HepG2 (cell line): Measurements from ENCODE around the gene KMT2B. TPM values are rescaled to one million over a fixed set of nuclear protein-coding genes. Genes with fewer than 3 reads are reported as not detected.

Experiments
- ELF4 ChIP-seq: sonication (generic); formaldehyde crosslinking; IDR thresholded peaks from 2 replicates; pipeline ENCODE4 v1.5.0; 2020; ENCODE audit warnings: missing genetic modification reagents, mild to moderate bottlenecking, moderate library complexity, borderline replicate concordance
- GZF1 ChIP-seq: sonication (generic); formaldehyde crosslinking; IDR thresholded peaks from 2 replicates; pipeline ENCODE4 v1.5.1; 2020; ENCODE audit warnings: mild to moderate bottlenecking, missing genetic modification reagents
- HNRNPUL1 ChIP-seq: fragments of 200-400 bp; formaldehyde crosslinking; IDR thresholded peaks from 2 replicates; pipeline ENCODE4 v1.6.1; 2017; ENCODE audit warnings: low read depth, mild to moderate bottlenecking, low read length, moderate library complexity
- MIXL1 ChIP-seq: IDR thresholded peaks from 2 replicates; pipeline ENCODE4 v1.6.1; 2016
- PATZ1 ChIP-seq: sonication (generic); formaldehyde crosslinking; IDR thresholded peaks from 2 replicates; pipeline ENCODE4 v1.4.0; 2020; ENCODE audit warnings: missing genetic modification reagents
- REST ChIP-seq, 2 experiments: IDR thresholded peaks; 2 replicates each; pipeline ENCODE4 v1.6.1; 2011 to 2012; ENCODE audit warnings: low read length in 2 of 2, borderline replicate concordance in 1 of 2, low read depth in 1 of 2, mild to moderate bottlenecking in 1 of 2, moderate library complexity in 1 of 2
- RXRB ChIP-seq: IDR thresholded peaks from 2 replicates; pipeline ENCODE4 v1.6.1; 2016; ENCODE audit warnings: borderline replicate concordance, missing genetic modification reagents, missing compliant biosample characterization
- SKIL ChIP-seq: sonication (generic); formaldehyde crosslinking; IDR thresholded peaks from 2 replicates; pipeline ENCODE4 v1.8.0; 2022; ENCODE audit warnings: missing genetic modification reagents, mild to moderate bottlenecking, moderate library complexity, borderline replicate concordance
- SRSF1 ChIP-seq: fragments of 200-400 bp; formaldehyde crosslinking; optimal IDR thresholded peaks from 2 replicates; pipeline ENCODE3; 2017; ENCODE audit warnings: mild to moderate bottlenecking, low read depth, low read length, moderate library complexity
- USF2 ChIP-seq, 2 experiments: sonication (generic) in 1 of 2; formaldehyde crosslinking in 1 of 2; IDR thresholded peaks; 2 replicates each; pipeline versions ENCODE4 v1.5.1 to v1.6.1; 2011 to 2020; ENCODE audit warnings: borderline replicate concordance in 1 of 2, low read depth in 1 of 2, low read length in 1 of 2, mild to moderate bottlenecking in 1 of 2, missing genetic modification reagents in 1 of 2, moderate library complexity in 1 of 2
- ZNF609 ChIP-seq: sonication (generic); formaldehyde crosslinking; IDR thresholded peaks from 2 replicates; pipeline ENCODE4 v1.4.0; 2020; ENCODE audit warnings: mild to moderate bottlenecking, missing genetic modification reagents, borderline replicate concordance
- polyA plus RNA-seq, 8 experiments: library from polyadenylated mRNA; depleted of rRNA in 3 of 8; stranded (reverse) in 7 of 8; unstranded in 1 of 8; fragments of >200 nt; fragmentation: Illumina TruSeq in 4 of 8; extraction: Trizol in 4 of 8; gene quantifications; 2 replicates each; pipeline versions ENCODE4 v1.2.1 to v1.2.3, GENCODE V29; 2011 to 2016; ENCODE audit warnings: low read depth in 4 of 8, missing spikeins in 1 of 8, mixed read lengths in 1 of 8; ENCODE audit not compliant: insufficient read depth in 1 of 8
- total RNA-seq, 5 experiments: library from RNA; depleted of rRNA; stranded (reverse); fragments of >200 nt; fragmentation: Illumina TruSeq; extraction: Trizol; gene quantifications; 2 replicates each; pipeline ENCODE4 v1.2.3, GENCODE V29; 2016; ENCODE audit warnings: low read depth in 1 of 5

KMT2B gene
- total and polyA plus RNA-seq, 2 of the 13 experiments (the other 11 are each of a cell fraction or from before 2014, with no cell fraction given), result 6.2 to 16.9 TPM

- TF ChIP-seq ELF4 (CRISPR knock-in tag) (peak; percentile 71; the same call in 1 of the 2 replicates), USF2 (IDR thresholded peaks at IDR 0.05; ENCODE audit: low read depth, low read length) (no peak), USF2 (CRISPR knock-in tag; IDR thresholded peaks at IDR 0.05; ENCODE audit: borderline replicate concordance) (peak; percentile 43; the same call in 1 of the 2 replicates), HNRNPUL1 (no peak), SRSF1 (no peak), ZNF609 (peak; percentile 30; the same call in 1 of the 2 replicates), PATZ1 (peak; percentile 55), GZF1 (CRISPR knock-in tag) (0 out of 2 replicates have a peak, but pooled peaks have one; percentile 24), REST (IDR thresholded peaks at IDR 0.05; ENCODE audit: borderline replicate concordance in 1 of 2, low read depth in 1 of 2, low read length in 2 of 2) (no peak), RXRB (CRISPR knock-in tag) (peak; percentile 45), MIXL1 (CRISPR knock-in tag) (peak; percentile 61; the same call in 1 of the 2 replicates), SKIL (CRISPR knock-in tag) (peak; percentile 16; the same call in 1 of the 2 replicates)
Observed at GRCh38 chr19:35740423-35741202, 22.8 kb downstream of the KMT2B start (continued).
